ENCODE measurements around the gene FSCN2.

The FSCN2 gene

GRCh38 chr17:81552244-81553017, 24.3 kb downstream of the FSCN2 start, which contains the start of gene FAAP100:
TSS of gene FAAP100 (minus strand) at chr17:81552353. CDS start at chr17:81552330, 23 bp downstream.
- no peak for DNase-seq (ENCODE audit: extremely low read depth, low read depth)
- TF ChIP-seq CTCF (IDR thresholded peaks at IDR 0.05; ENCODE audit: low read depth, low read length) = no peak

GRCh38 chr17:81553018-81553615, 24.9 kb downstream of the FSCN2 start:
- no peak for DNase-seq (ENCODE audit: extremely low read depth, low read depth)
- no peak; the same call in 1 of the 2 replicates for TF ChIP-seq CTCF (IDR thresholded peaks at IDR 0.05; ENCODE audit: low read depth, low read length)

- DNase-seq (ENCODE audit: extremely low read depth, low read depth) = no peak
- TF ChIP-seq CTCF (IDR thresholded peaks at IDR 0.05; ENCODE audit: low read depth, low read length) = no peak
Measured at GRCh38 chr17:81553616-81554181, 25.5 kb downstream of the FSCN2 start.

- TF ChIP-seq CTCF (IDR thresholded peaks at IDR 0.05; ENCODE audit: low read depth, low read length) = no peak
- DNase-seq (ENCODE audit: extremely low read depth, low read depth) = no peak
Measured at GRCh38 chr17:81556175-81556691, 28.1 kb downstream of the FSCN2 start.

GRCh38 chr17:81556863-81557262, 28.7 kb downstream of the FSCN2 start:
- TF ChIP-seq CTCF (IDR thresholded peaks at IDR 0.05; ENCODE audit: low read depth, low read length) = no peak
- DNase-seq (ENCODE audit: extremely low read depth, low read depth) = no peak

GRCh38 chr17:81557276-81558114, 29.3 kb downstream of the FSCN2 start:
- no peak for TF ChIP-seq CTCF (IDR thresholded peaks at IDR 0.05; ENCODE audit: low read depth, low read length)
- DNase-seq (ENCODE audit: extremely low read depth, low read depth) = no peak
